DOHH2 (cell line): ENCODE measurements around the gene PDCD2L.
"Not testable (repeated sequence)": the region's sequence is repeated elsewhere in the genome, so short reads cannot be mapped to it uniquely, and the experiment has no call there.

ENCODE experiments used
- H3F3A ChIP-seq: fragments of 200-600 bp; sonication (generic), shearing (Covaris generic); 2 replicates; pipeline ENCODE4 v1.6.0; 2016; ENCODE audit warnings: antibody characterized with exemption, mild to moderate bottlenecking; ENCODE audit not compliant: control insufficient read depth, insufficient read depth
- H3K27ac ChIP-seq: fragments of 200-600 bp; sonication (generic); 2 replicates; pipeline ENCODE4 v1.5.1; 2014; ENCODE audit warnings: low read depth, mild to moderate bottlenecking, low read length, moderate library complexity
- H3K27me3 ChIP-seq: fragments of 200-600 bp; sonication (generic); 2 replicates; pipeline ENCODE4 v1.6.1; 2014; ENCODE audit warnings: mild to moderate bottlenecking, low read length, mixed read lengths; ENCODE audit not compliant: control insufficient read depth
- H3K36me3 ChIP-seq: fragments of 200-600 bp; sonication (generic); 2 replicates; pipeline ENCODE4 v1.6.1; 2014; ENCODE audit warnings: mild to moderate bottlenecking, low read length, moderate library complexity, mixed read lengths; ENCODE audit not compliant: control insufficient read depth
- H3K4me1 ChIP-seq: fragments of 200-600 bp; sonication (generic); 2 replicates; pipeline ENCODE4 v1.6.1; 2014; ENCODE audit warnings: mild to moderate bottlenecking, low read length, mixed read lengths; ENCODE audit not compliant: control insufficient read depth
- H3K4me2 ChIP-seq: fragments of 200-600 bp; sonication (generic); 2 replicates; pipeline ENCODE4 v1.6.0; 2014; ENCODE audit warnings: mild to moderate bottlenecking, low read length, moderate library complexity
- H3K4me3 ChIP-seq: fragments of 200-600 bp; sonication (generic); 2 replicates; pipeline ENCODE4 v1.5.1; 2014; ENCODE audit warnings: mild to moderate bottlenecking, low read length, mixed read lengths
- H3K79me2 ChIP-seq: fragments of 200-600 bp; sonication (generic); 2 replicates; pipeline ENCODE4 v1.6.1; 2014; ENCODE audit warnings: mild to moderate bottlenecking, low read length, mixed read lengths; ENCODE audit not compliant: control insufficient read depth
- H3K9me2 ChIP-seq: fragments of 200-600 bp; sonication (generic); replicated peaks from 2 replicates; pipeline ENCODE4 v1.6.1; 2014; ENCODE audit warnings: mild to moderate bottlenecking, low read length, mixed read lengths; ENCODE audit not compliant: control insufficient read depth
- H3K9me3 ChIP-seq: fragments of 200-600 bp; sonication (generic); 2 replicates; pipeline ENCODE4 v1.6.1; 2014; ENCODE audit warnings: antibody characterized with exemption, low read length, mixed read lengths; ENCODE audit not compliant: control insufficient read depth, insufficient read depth
- H4K20me1 ChIP-seq: fragments of 200-600 bp; sonication (generic); 2 replicates; pipeline ENCODE4 v1.6.0; 2014; ENCODE audit warnings: low read depth, mild to moderate bottlenecking, antibody characterized with exemption, low read length, moderate library complexity; ENCODE audit not compliant: control insufficient read depth, insufficient read depth
- CTCF ChIP-seq: fragments of 200-600 bp; sonication (generic); IDR thresholded peaks from one replicate; pipeline ENCODE4 v1.5.1; 2014; ENCODE audit warnings: antibody characterized with exemption, mild to moderate bottlenecking, low read depth, low read length; ENCODE audit not compliant: poor library complexity, severe bottlenecking
- EZH2phosphoT487 ChIP-seq: fragments of 200-600 bp; sonication (generic); IDR thresholded peaks from 2 replicates; pipeline ENCODE4 v1.6.1; 2017; ENCODE audit warnings: borderline replicate concordance, mild to moderate bottlenecking, antibody characterized with exemption, low read length, moderate library complexity, mixed read lengths

PDCD2L gene

GRCh38 chr19:34454685-34455084 lies 50.5 kb downstream of the PDCD2L start:
- peaks cover 10% of the 10 kb centered on the region; the same call in 1 of the 2 replicates for H4K20me1 ChIP-seq
- H3K79me2 ChIP-seq: peaks cover 59% of the 10 kb centered on the region
- H3K27me3 ChIP-seq: no peaks in the 10 kb centered on the region
- TF ChIP-seq CTCF (no peak), EZH2phosphoT487 (no peak)
- H3K4me3 ChIP-seq: no peak overlapping the region
- no peak overlapping the region for H3K4me2 ChIP-seq
- H3K9me2 ChIP-seq: no peaks in the 10 kb centered on the region
- no peaks in the 10 kb centered on the region for H3K9me3 ChIP-seq
- H3K27ac ChIP-seq: no peak overlapping the region
- peaks cover 80% of the 10 kb centered on the region for H3K36me3 ChIP-seq
- no peaks in the 10 kb centered on the region for H3K4me1 ChIP-seq
- peaks cover 3% of the 10 kb centered on the region for H3F3A ChIP-seq

GRCh38 chr19:34455783-34456480 lies 51.7 kb downstream of the PDCD2L start:
- H3K9me2 ChIP-seq, H3K4me3 ChIP-seq, H3K4me1 ChIP-seq, H3F3A ChIP-seq, H3K27me3 ChIP-seq, H3K4me2 ChIP-seq, H3K9me3 ChIP-seq, H3K27ac ChIP-seq: not testable (repeated sequence)
- Histone ChIP-seq H4K20me1 (peaks cover 12% of the 10 kb centered on the region; the same call in 1 of the 2 replicates), H3K36me3 (peaks cover 82% of the 10 kb centered on the region), H3K79me2 (peaks cover 64% of the 10 kb centered on the region)

- Histone ChIP-seq H3K79me2 (peaks cover 71% of the 10 kb centered on the region), H3F3A (peaks cover 10% of the 10 kb centered on the region), H3K9me2 (no peaks in the 10 kb centered on the region), H3K36me3 (peaks cover 85% of the 10 kb centered on the region), H3K27me3 (no peaks in the 10 kb centered on the region), H3K27ac (no peak overlapping the region), H3K9me3 (no peaks in the 10 kb centered on the region), H3K4me3 (no peak overlapping the region), H3K4me2 (no peak overlapping the region), H4K20me1 (peaks cover 20% of the 10 kb centered on the region; the same call in 1 of the 2 replicates), H3K4me1 (no peaks in the 10 kb centered on the region)
- TF ChIP-seq CTCF: no peak
These were observed 53.2 kb downstream of the PDCD2L start for GRCh38 chr19:34457446-34457845.

- H3K36me3 ChIP-seq: peaks cover 83% of the 10 kb centered on the region
- H4K20me1 ChIP-seq: peaks cover 20% of the 10 kb centered on the region; the same call in 1 of the 2 replicates
- no peaks in the 10 kb centered on the region for H3K9me3 ChIP-seq
- H3K27me3 ChIP-seq: no peaks in the 10 kb centered on the region
- no peak overlapping the region for H3K4me3 ChIP-seq
- peaks cover 10% of the 10 kb centered on the region for H3F3A ChIP-seq
- H3K9me2 ChIP-seq: no peaks in the 10 kb centered on the region
- peaks cover 62% of the 10 kb centered on the region for H3K79me2 ChIP-seq
- H3K27ac ChIP-seq: no peak overlapping the region
- TF ChIP-seq CTCF (no peak), EZH2phosphoT487 (no peak)
- H3K4me2 ChIP-seq: no peak overlapping the region
- no peaks in the 10 kb centered on the region for H3K4me1 ChIP-seq
These were observed 54.5 kb downstream of the PDCD2L start for GRCh38 chr19:34458677-34459076.
